Right lobe of liver (tissue), 6 donors: ENCODE measurements around the gene ANKRD29. TPM values are rescaled to one million over a fixed set of nuclear protein-coding genes. Genes with fewer than 3 reads are reported as not detected.

Source experiments
- ATAC-seq, 4 donors: fragments of 200-7000 bp; cut with Tn5 transposase; one replicate each; pipeline ENCODE4 v1.9.1; 2020; ENCODE audit warnings: mild to moderate bottlenecking in 4 of 4, moderate library complexity in 4 of 4
- DNase-seq, 3 donors: peaks; one replicate each; pipeline ENCODE4 v3.0.0-alpha.2; 2020
- H3K27ac ChIP-seq, 3 donors: fragments of 200-600 bp; one replicate each; pipeline ENCODE4 v1.8.0; 2022
- H3K27me3 ChIP-seq, 2 donors: fragments of 200-600 bp; one replicate each; pipeline ENCODE4 v1.8.0; 2022
- H3K36me3 ChIP-seq, 4 donors: fragments of 200-600 bp; sonication (generic) in 1 of 4; one replicate each; pipeline versions ENCODE4 v1.5.1 to v1.8.0; 2017 to 2022; ENCODE audit warnings: control low read depth in 1 of 4
- H3K4me1 ChIP-seq, 4 donors: fragments of 200-600 bp; sonication (generic) in 1 of 4; one replicate each; pipeline versions ENCODE4 v1.5.1 to v1.8.0; 2017 to 2022; ENCODE audit warnings: control low read depth in 1 of 4
- H3K4me3 ChIP-seq, 3 donors: fragments of 200-600 bp; one replicate each; pipeline ENCODE4 v1.8.0; 2022
- H3K9me3 ChIP-seq, 4 donors: fragments of 200-600 bp; sonication (generic) in 1 of 4; one replicate each; pipeline versions ENCODE4 v1.5.1 to v1.8.0; 2017 to 2022; ENCODE audit warnings: control low read depth in 1 of 4
- CTCF ChIP-seq, 4 donors: fragments of 200-600 bp in 3 of 4; fragments of 450-650 bp in 1 of 4; IDR thresholded peaks; one replicate each; pipeline versions ENCODE4 v1.5.1 to v1.8.0; 2016 to 2022; ENCODE audit warnings: antibody characterized with exemption in 4 of 4, mild to moderate bottlenecking in 2 of 4
- POLR2A ChIP-seq: fragments of 450-650 bp; IDR thresholded peaks from one replicate; pipeline ENCODE4 v1.6.1; 2017; ENCODE audit warnings: antibody characterized with exemption, mild to moderate bottlenecking
- WGBS: methylation state at CpG from one replicate; pipeline ENCODE4 v1.1.6; 2018; ENCODE audit warnings: low coverage, low lambda C conversion rate; ENCODE audit not compliant: insufficient coverage; ENCODE audit errors: missing lambda C conversion rate; 5-methylcytosine and 5-hydroxymethylcytosine counted together
- intact Hi-C, 2 donors: fragments of 100-400 bp; cut with DNase I; formaldehyde crosslinking; loops; one replicate each; pipeline versions ENCODE4 v1.11.2 to v1.14.1; 2022
- small RNA-seq, 2 experiments: library from RNA; depleted of rRNA; stranded (forward); fragments of <200 nt; gene quantifications; one replicate each; pipeline ENCODE3, GENCODE V24; 2016
- total RNA-seq, 6 experiments: library from RNA; depleted of rRNA in 2 of 6; stranded (reverse); fragments of >200 nt in 2 of 6; fragmentation: NEBNext Ultra II Directional in 3 of 6; extraction: Animal tissue kit (Norgen Biotek cat#: 25700) in 3 of 6; gene quantifications; one replicate each; pipeline versions ENCODE4 v1.1.0 to v1.2.4, GENCODE V29; 2016 to 2023
- donor health status: DM: no; HTN: yes; CAD: no.
- donor health status: DM: no; HTN: no; CAD: no.
- donor health status: DM: no; HTN: no; CAD: no.
- donor health status: DM: no; HTN: yes; CAD: no.
- donor health status: DM: no; HTN: yes; CAD: no.

The ANKRD29 gene
- total RNA-seq, 6 experiments from 2014 or later = 0.39 to 4.8 (median 1.1) TPM

GRCh38 chr18:23553887-23554286 lies 108.8 kb downstream of the ANKRD29 start:
- ATAC-seq (no peak), DNase-seq (no peak)
- intact Hi-C loops = no loop called here
- Histone ChIP-seq H3K27ac (no peak overlapping the region), H3K9me3 (no peaks in the 10 kb centered on the region), H3K27me3 (no peaks in the 10 kb centered on the region), H3K4me3 (no peak overlapping the region), H3K36me3 (peaks cover 0 to 54% (median 15%) of the 10 kb centered on the region in 4 donors), H3K4me1 (peaks cover 0 to 4% (median 0%) of the 10 kb centered on the region in 4 donors)
- TF ChIP-seq CTCF (IDR thresholded peaks at IDR 0.05) = no peak
- TF ChIP-seq POLR2A = no peak
- WGBS = 79% methylated on average over 3 of the region's 6 CpGs

GRCh38 chr18:23552505-23552904 lies 110.2 kb downstream of the ANKRD29 start:
- Histone ChIP-seq H3K36me3 (peaks cover 0 to 56% (median 16%) of the 10 kb centered on the region in 4 donors), H3K4me1 (peaks cover 0 to 4% (median 0%) of the 10 kb centered on the region in 4 donors), H3K9me3 (no peaks in the 10 kb centered on the region), H3K27me3 (no peaks in the 10 kb centered on the region), H3K4me3 (no peak overlapping the region), H3K27ac (no peak overlapping the region)
- no peak for TF ChIP-seq POLR2A
- TF ChIP-seq CTCF (IDR thresholded peaks at IDR 0.05) = no peak
- no peak for ATAC-seq
- WGBS = 82% methylated on average over 9 of the region's 11 CpGs
- intact Hi-C loops = no loop called here
- DNase-seq = no peak

- Histone ChIP-seq H3K36me3 (peaks cover 0 to 60% (median 17%) of the 10 kb centered on the region in 4 donors), H3K4me3 (no peak overlapping the region), H3K27ac (no peak overlapping the region), H3K9me3 (no peaks in the 10 kb centered on the region), H3K27me3 (no peaks in the 10 kb centered on the region), H3K4me1 (peaks cover 0 to 4% (median 0%) of the 10 kb centered on the region in 4 donors)
- DNase-seq = no peak
- intact Hi-C loops = no loop called here
- WGBS = 89% methylated on average over 2 of the region's 3 CpGs
- ATAC-seq = no peak
- TF ChIP-seq POLR2A (no peak), CTCF (IDR thresholded peaks at IDR 0.05) (no peak)
Measured at GRCh38 chr18:23551978-23552377, 110.7 kb downstream of the ANKRD29 start.

- peaks cover 0 to 60% (median 15%) of the 10 kb centered on the region in 4 donors for H3K36me3 ChIP-seq
- H3K27ac ChIP-seq = no peak overlapping the region
- no peak overlapping the region for H3K4me3 ChIP-seq
- H3K4me1 ChIP-seq = peaks cover 0 to 4% (median 0%) of the 10 kb centered on the region in 4 donors
- intact Hi-C loops = no loop called here
- no peaks in the 10 kb centered on the region for H3K9me3 ChIP-seq
- H3K27me3 ChIP-seq = no peaks in the 10 kb centered on the region
- no peak for ATAC-seq
- TF ChIP-seq CTCF (IDR thresholded peaks at IDR 0.05) = no peak
- no peak for TF ChIP-seq POLR2A
- no peak for DNase-seq
Measured at GRCh38 chr18:23550898-23551297, 111.8 kb downstream of the ANKRD29 start.

Small RNA genes lying within 50 kb of the gene (small RNA-seq; reads per million reads assigned to genes)
- 0 reads per million in 2 experiments for gene RF00019

Other genes starting within 250 kb of the ANKRD29 start
- gene RIOK3, start 209.6 kb downstream of the ANKRD29 start, total RNA-seq = 10 to 100 TPM; 41.3 to 59.5 (median 50.4) TPM
- 10 to 100 TPM; 16.8 to 24.5 (median 21.9) TPM for gene RMC1, start 159.4 kb downstream of the ANKRD29 start, total RNA-seq
- 10 to 100 TPM; 11.9 to 31.2 (median 20.0) TPM for gene NPC1, start 76.4 kb downstream of the ANKRD29 start, total RNA-seq
- 1 to 10 TPM; 1.3 to 5.0 (median 3.0) TPM for gene LAMA3, start 26.5 kb upstream of the ANKRD29 start, total RNA-seq